HFFc6 (cell line): ENCODE results near the gene KDM2B. TPM values are rescaled to one million over a fixed set of nuclear protein-coding genes. Genes with fewer than 3 reads are reported as not detected.

Source experiments
- DNase-seq: peaks from one replicate; pipeline ENCODE4 v3.0.0-alpha.2; 2018
- H3K27ac Mint-ChIP-seq: 2 replicates; pipeline ENCODE4 v1.8.0; 2020; ENCODE audit warnings: mild to moderate bottlenecking, mixed read lengths
- H3K27me3 Mint-ChIP-seq: 2 replicates; pipeline ENCODE4 v1.8.0; 2021; ENCODE audit warnings: mild to moderate bottlenecking, moderate library complexity, mixed read lengths; ENCODE audit not compliant: insufficient read depth
- H3K36me3 Mint-ChIP-seq: 2 replicates; pipeline ENCODE4 v1.8.0; 2021; ENCODE audit warnings: low read depth, mixed read lengths
- H3K4me1 Mint-ChIP-seq: 2 replicates; pipeline ENCODE4 v1.8.0; 2020; ENCODE audit warnings: low read depth, mixed read lengths
- H3K4me3 Mint-ChIP-seq: 2 replicates; pipeline ENCODE4 v1.8.0; 2020; ENCODE audit warnings: mild to moderate bottlenecking, moderate library complexity, mixed read lengths
- H3K9me3 Mint-ChIP-seq: 2 replicates; pipeline ENCODE4 v1.8.0; 2020; ENCODE audit warnings: mild to moderate bottlenecking, mixed read lengths
- CTCF ChIP-seq: fragments of 200-600 bp; sonication (generic); IDR thresholded peaks from 2 replicates; pipeline ENCODE4 v1.5.0; 2021; ENCODE audit warnings: antibody characterized with exemption, mild to moderate bottlenecking
- total RNA-seq, 6 experiments: library from RNA; stranded (reverse); fragmentation: NEBNext Ultra II Directional; extraction: Animal tissue kit (Norgen Biotek cat#: 25700); gene quantifications; 2 replicates in 1 of 6; 3 replicates in 5 of 6; pipeline ENCODE4 v1.2.3, GENCODE V29; 2021

The KDM2B gene
- total RNA-seq, 6 experiments from 2014 or later = 15.4 to 24.0 (median 21.5) TPM

- Mint-ChIP-seq H3K27ac (peak overlapping the region; percentile 65), H3K36me3 (peaks cover 42% of the 10 kb centered on the region)
Measured at GRCh38 chr12:121420109-121420508, 160.7 kb downstream of the KDM2B start.

GRCh38 chr12:121417847-121418246 is 163.0 kb downstream of the KDM2B start:
- Mint-ChIP-seq H3K9me3 (no peaks in the 10 kb centered on the region), H3K4me3 (no peak overlapping the region), H3K27ac (no peak overlapping the region), H3K4me1 (no peaks in the 10 kb centered on the region), H3K27me3 (no peaks in the 10 kb centered on the region), H3K36me3 (peaks cover 31% of the 10 kb centered on the region)
- no peak for TF ChIP-seq CTCF
- no peak for DNase-seq

More at GRCh38 chr12:121420109-121420508, 160.7 kb downstream of the KDM2B start:
- no peak for DNase-seq
- peaks cover 10% of the 10 kb centered on the region for H3K4me1 Mint-ChIP-seq
- H3K27me3 Mint-ChIP-seq = no peaks in the 10 kb centered on the region; the same call in 1 of the 2 replicates
- TF ChIP-seq CTCF = no peak
- no peaks in the 10 kb centered on the region for H3K9me3 Mint-ChIP-seq
- no peak overlapping the region for H3K4me3 Mint-ChIP-seq

GRCh38 chr12:121413917-121414316 is 166.9 kb downstream of the KDM2B start:
- no peak for DNase-seq
- Mint-ChIP-seq H3K4me1 (no peaks in the 10 kb centered on the region), H3K27ac (no peak overlapping the region), H3K9me3 (no peaks in the 10 kb centered on the region), H3K4me3 (no peak overlapping the region), H3K36me3 (peaks cover 7% of the 10 kb centered on the region), H3K27me3 (no peaks in the 10 kb centered on the region)
- no peak for TF ChIP-seq CTCF

GRCh38 chr12:121405211-121405610 is 175.6 kb downstream of the KDM2B start:
- H3K4me1 Mint-ChIP-seq = peaks cover 22% of the 10 kb centered on the region
- DNase-seq = no peak
- H3K4me3 Mint-ChIP-seq = no peak overlapping the region
- no peak overlapping the region for H3K27ac Mint-ChIP-seq
- H3K27me3 Mint-ChIP-seq = no peaks in the 10 kb centered on the region
- no peaks in the 10 kb centered on the region for H3K9me3 Mint-ChIP-seq
- H3K36me3 Mint-ChIP-seq = peaks cover 25% of the 10 kb centered on the region
- no peak for TF ChIP-seq CTCF

- H3K36me3 Mint-ChIP-seq = peaks cover 25% of the 10 kb centered on the region
- no peak for TF ChIP-seq CTCF
- H3K27ac Mint-ChIP-seq = no peak overlapping the region
Measured at GRCh38 chr12:121404734-121405133, 176.1 kb downstream of the KDM2B start.

GRCh38 chr12:121403721-121404120 is 177.1 kb downstream of the KDM2B start:
- H3K9me3 Mint-ChIP-seq = no peaks in the 10 kb centered on the region
- no peak for DNase-seq
- H3K27ac Mint-ChIP-seq = no peak overlapping the region
- H3K27me3 Mint-ChIP-seq = no peaks in the 10 kb centered on the region; the same call in 1 of the 2 replicates
- H3K4me3 Mint-ChIP-seq = no peak overlapping the region
- H3K36me3 Mint-ChIP-seq = peaks cover 25% of the 10 kb centered on the region
- TF ChIP-seq CTCF = no peak
- peaks cover 25% of the 10 kb centered on the region for H3K4me1 Mint-ChIP-seq

More at GRCh38 chr12:121404734-121405133, 176.1 kb downstream of the KDM2B start:
- no peak overlapping the region for H3K4me3 Mint-ChIP-seq
- H3K27me3 Mint-ChIP-seq = no peaks in the 10 kb centered on the region; the same call in 1 of the 2 replicates
- DNase-seq = no peak
- H3K9me3 Mint-ChIP-seq = no peaks in the 10 kb centered on the region
- H3K4me1 Mint-ChIP-seq = peaks cover 22% of the 10 kb centered on the region
